HepG2 (cell line): ENCODE data around the gene H1-8. TPM values are rescaled to one million over a fixed set of nuclear protein-coding genes. Genes with fewer than 3 reads are reported as not detected.
A peak's percentile ranks its signal among the peaks of the same experiment; 100 is the strongest.

ENCODE experiments used
- FOXA3 ChIP-seq: IDR thresholded peaks from 2 replicates; pipeline ENCODE4 v1.6.1; 2016; ENCODE audit warnings: missing genetic modification reagents, missing compliant biosample characterization
- MTA3 ChIP-seq: sonication (generic); formaldehyde crosslinking; IDR thresholded peaks from 2 replicates; pipeline ENCODE4 v1.4.0; 2020; ENCODE audit warnings: missing genetic modification reagents
- NCOA5 ChIP-seq: sonication (generic); formaldehyde crosslinking; IDR thresholded peaks from 2 replicates; pipeline ENCODE4 v1.4.0; 2020; ENCODE audit warnings: missing genetic modification reagents
- NPAS2 ChIP-seq: sonication (generic); formaldehyde crosslinking; IDR thresholded peaks from 2 replicates; pipeline ENCODE4 v1.8.0; 2022; ENCODE audit warnings: mild to moderate bottlenecking, missing genetic modification reagents, borderline replicate concordance
- REPIN1 ChIP-seq: sonication (generic); formaldehyde crosslinking; IDR thresholded peaks from 2 replicates; pipeline ENCODE4 v1.8.0; 2022; ENCODE audit warnings: missing genetic modification reagents, low read depth, mild to moderate bottlenecking, borderline replicate concordance
- SETDB1 ChIP-seq: sonication (generic); formaldehyde crosslinking; IDR thresholded peaks from 2 replicates; pipeline ENCODE4 v1.5.1; 2020; ENCODE audit warnings: missing genetic modification reagents, mild to moderate bottlenecking, borderline replicate concordance
- TARDBP ChIP-seq: sonication (generic); formaldehyde crosslinking; IDR thresholded peaks from 2 replicates; pipeline ENCODE4 v1.8.0; 2022; ENCODE audit warnings: mild to moderate bottlenecking, missing genetic modification reagents
- ZFP62 ChIP-seq: sonication (generic); formaldehyde crosslinking; IDR thresholded peaks from 2 replicates; pipeline ENCODE4 v1.4.0; 2020; ENCODE audit warnings: missing genetic modification reagents
- ZMYM3 ChIP-seq: sonication (generic); formaldehyde crosslinking; IDR thresholded peaks from 2 replicates; pipeline ENCODE4 v1.5.1; 2020; ENCODE audit warnings: mild to moderate bottlenecking, missing genetic modification reagents
- ZNF777 ChIP-seq: sonication (generic); formaldehyde crosslinking; IDR thresholded peaks from 2 replicates; pipeline ENCODE4 v1.4.0; 2020; ENCODE audit warnings: missing genetic modification reagents
- polyA plus RNA-seq, 8 experiments: library from polyadenylated mRNA; depleted of rRNA in 3 of 8; stranded (reverse) in 7 of 8; unstranded in 1 of 8; fragments of >200 nt; fragmentation: Illumina TruSeq in 4 of 8; extraction: Trizol in 4 of 8; gene quantifications; 2 replicates each; pipeline versions ENCODE4 v1.2.1 to v1.2.3, GENCODE V29; 2011 to 2016; ENCODE audit warnings: low read depth in 4 of 8, missing spikeins in 1 of 8, mixed read lengths in 1 of 8; ENCODE audit not compliant: insufficient read depth in 1 of 8
- total RNA-seq, 5 experiments: library from RNA; depleted of rRNA; stranded (reverse); fragments of >200 nt; fragmentation: Illumina TruSeq; extraction: Trizol; gene quantifications; 2 replicates each; pipeline ENCODE4 v1.2.3, GENCODE V29; 2016; ENCODE audit warnings: low read depth in 1 of 5
- TF ChIP-seq, protein P1 (sequence below): sonication (generic); formaldehyde crosslinking; IDR thresholded peaks from 2 replicates; pipeline ENCODE4 v1.4.0; 2020; ENCODE audit warnings: missing genetic modification reagents
- TF ChIP-seq, protein P2 (sequence below): sonication (generic); formaldehyde crosslinking; IDR thresholded peaks from 2 replicates; pipeline ENCODE4 v1.9.0; 2022; ENCODE audit warnings: low read depth, missing genetic modification reagents
- TF ChIP-seq, protein P3 (sequence below): sonication (generic); formaldehyde crosslinking; IDR thresholded peaks from 2 replicates; pipeline ENCODE4 v1.5.1; 2020; ENCODE audit warnings: mild to moderate bottlenecking, missing genetic modification reagents, moderate library complexity
- TF ChIP-seq, protein P4 (sequence below): sonication (generic); formaldehyde crosslinking; IDR thresholded peaks from 2 replicates; pipeline ENCODE4 v1.8.0; 2022; ENCODE audit warnings: missing genetic modification reagents, low read depth, mild to moderate bottlenecking, borderline replicate concordance
- TF ChIP-seq, protein P5 (sequence below): sonication (generic); formaldehyde crosslinking; IDR thresholded peaks from 2 replicates; pipeline ENCODE4 v1.4.0; 2020; ENCODE audit warnings: missing genetic modification reagents
- TF ChIP-seq, protein P6 (sequence below): sonication (generic); formaldehyde crosslinking; IDR thresholded peaks from 2 replicates; pipeline ENCODE4 v1.4.0; 2020; ENCODE audit warnings: mild to moderate bottlenecking, missing genetic modification reagents
- TF ChIP-seq, protein P7 (sequence below): sonication (generic); formaldehyde crosslinking; IDR thresholded peaks from 2 replicates; pipeline ENCODE4 v1.5.1; 2020; ENCODE audit warnings: mild to moderate bottlenecking, missing genetic modification reagents, borderline replicate concordance

H1-8 gene
- total and polyA plus RNA-seq, 2 of the 13 experiments (the other 11 are each of a cell fraction or from before 2014, with no cell fraction given), result 0.08 TPM; not detected in 1

DNA sequence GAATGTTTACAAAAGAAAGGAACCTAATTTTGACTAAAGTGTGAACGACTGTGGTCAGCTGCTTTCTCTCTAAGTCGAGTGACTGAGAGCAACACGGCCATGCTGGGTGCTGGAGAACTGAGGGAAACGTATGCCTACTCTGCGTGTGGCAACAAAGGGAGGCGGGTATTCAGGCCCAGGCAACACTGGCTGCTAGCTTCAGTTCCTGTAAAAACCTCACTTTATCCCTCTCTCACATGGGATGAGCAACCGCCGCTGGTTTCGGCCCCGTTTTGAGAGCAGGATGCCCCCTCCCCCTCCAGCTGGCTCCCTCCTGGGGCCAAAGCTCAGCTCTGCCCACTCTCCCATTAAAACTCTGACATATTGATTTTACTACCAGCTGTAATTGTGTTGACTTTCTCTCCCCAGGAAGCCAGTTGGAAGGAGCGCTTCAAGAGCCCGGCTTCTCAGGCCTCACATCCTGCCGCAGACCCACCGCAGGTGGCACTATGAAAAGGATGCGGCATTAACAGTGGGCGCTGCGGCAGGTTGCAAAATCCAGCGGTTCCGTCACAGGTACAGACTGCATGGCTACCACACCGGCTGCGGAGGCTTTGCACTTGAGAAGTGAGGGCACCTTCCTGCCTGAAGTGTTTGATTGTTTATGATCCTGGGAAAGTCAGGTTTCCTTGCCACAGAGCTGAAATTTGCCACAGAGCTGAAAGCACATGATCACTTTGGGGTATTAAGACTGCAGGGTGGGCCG, 50.8 kb downstream of the H1-8 start (continued):
- peak; percentile 90 for TF ChIP-seq TARDBP (CRISPR knock-in tag)
- no peak for TF ChIP-seq MTA3 (CRISPR knock-in tag)
- TF ChIP-seq, protein P1, sequence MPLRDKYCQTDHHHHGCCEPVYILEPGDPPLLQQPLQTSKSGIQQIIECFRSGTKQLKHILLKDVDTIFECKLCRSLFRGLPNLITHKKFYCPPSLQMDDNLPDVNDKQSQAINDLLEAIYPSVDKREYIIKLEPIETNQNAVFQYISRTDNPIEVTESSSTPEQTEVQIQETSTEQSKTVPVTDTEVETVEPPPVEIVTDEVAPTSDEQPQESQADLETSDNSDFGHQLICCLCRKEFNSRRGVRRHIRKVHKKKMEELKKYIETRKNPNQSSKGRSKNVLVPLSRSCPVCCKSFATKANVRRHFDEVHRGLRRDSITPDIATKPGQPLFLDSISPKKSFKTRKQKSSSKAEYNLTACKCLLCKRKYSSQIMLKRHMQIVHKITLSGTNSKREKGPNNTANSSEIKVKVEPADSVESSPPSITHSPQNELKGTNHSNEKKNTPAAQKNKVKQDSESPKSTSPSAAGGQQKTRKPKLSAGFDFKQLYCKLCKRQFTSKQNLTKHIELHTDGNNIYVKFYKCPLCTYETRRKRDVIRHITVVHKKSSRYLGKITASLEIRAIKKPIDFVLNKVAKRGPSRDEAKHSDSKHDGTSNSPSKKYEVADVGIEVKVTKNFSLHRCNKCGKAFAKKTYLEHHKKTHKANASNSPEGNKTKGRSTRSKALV, result no peak
- TF ChIP-seq ZNF777, result 0 out of 2 replicates have a peak, but pooled peaks have one; percentile 47
- TF ChIP-seq ZFP62 (CRISPR knock-in tag), result no peak
- TF ChIP-seq ZMYM3 (CRISPR knock-in tag), result peak; percentile 81
- TF ChIP-seq, protein P2, sequence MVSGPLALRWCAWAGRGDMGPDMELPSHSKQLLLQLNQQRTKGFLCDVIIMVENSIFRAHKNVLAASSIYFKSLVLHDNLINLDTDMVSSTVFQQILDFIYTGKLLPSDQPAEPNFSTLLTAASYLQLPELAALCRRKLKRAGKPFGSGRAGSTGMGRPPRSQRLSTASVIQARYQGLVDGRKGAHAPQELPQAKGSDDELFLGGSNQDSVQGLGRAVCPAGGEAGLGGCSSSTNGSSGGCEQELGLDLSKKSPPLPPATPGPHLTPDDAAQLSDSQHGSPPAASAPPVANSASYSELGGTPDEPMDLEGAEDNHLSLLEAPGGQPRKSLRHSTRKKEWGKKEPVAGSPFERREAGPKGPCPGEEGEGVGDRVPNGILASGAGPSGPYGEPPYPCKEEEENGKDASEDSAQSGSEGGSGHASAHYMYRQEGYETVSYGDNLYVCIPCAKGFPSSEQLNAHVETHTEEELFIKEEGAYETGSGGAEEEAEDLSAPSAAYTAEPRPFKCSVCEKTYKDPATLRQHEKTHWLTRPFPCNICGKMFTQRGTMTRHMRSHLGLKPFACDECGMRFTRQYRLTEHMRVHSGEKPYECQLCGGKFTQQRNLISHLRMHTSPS (CRISPR knock-in tag), result peak; percentile 97
- no peak for TF ChIP-seq SETDB1
- peak; percentile 92 for TF ChIP-seq FOXA3 (CRISPR knock-in tag)
- TF ChIP-seq, protein P3, sequence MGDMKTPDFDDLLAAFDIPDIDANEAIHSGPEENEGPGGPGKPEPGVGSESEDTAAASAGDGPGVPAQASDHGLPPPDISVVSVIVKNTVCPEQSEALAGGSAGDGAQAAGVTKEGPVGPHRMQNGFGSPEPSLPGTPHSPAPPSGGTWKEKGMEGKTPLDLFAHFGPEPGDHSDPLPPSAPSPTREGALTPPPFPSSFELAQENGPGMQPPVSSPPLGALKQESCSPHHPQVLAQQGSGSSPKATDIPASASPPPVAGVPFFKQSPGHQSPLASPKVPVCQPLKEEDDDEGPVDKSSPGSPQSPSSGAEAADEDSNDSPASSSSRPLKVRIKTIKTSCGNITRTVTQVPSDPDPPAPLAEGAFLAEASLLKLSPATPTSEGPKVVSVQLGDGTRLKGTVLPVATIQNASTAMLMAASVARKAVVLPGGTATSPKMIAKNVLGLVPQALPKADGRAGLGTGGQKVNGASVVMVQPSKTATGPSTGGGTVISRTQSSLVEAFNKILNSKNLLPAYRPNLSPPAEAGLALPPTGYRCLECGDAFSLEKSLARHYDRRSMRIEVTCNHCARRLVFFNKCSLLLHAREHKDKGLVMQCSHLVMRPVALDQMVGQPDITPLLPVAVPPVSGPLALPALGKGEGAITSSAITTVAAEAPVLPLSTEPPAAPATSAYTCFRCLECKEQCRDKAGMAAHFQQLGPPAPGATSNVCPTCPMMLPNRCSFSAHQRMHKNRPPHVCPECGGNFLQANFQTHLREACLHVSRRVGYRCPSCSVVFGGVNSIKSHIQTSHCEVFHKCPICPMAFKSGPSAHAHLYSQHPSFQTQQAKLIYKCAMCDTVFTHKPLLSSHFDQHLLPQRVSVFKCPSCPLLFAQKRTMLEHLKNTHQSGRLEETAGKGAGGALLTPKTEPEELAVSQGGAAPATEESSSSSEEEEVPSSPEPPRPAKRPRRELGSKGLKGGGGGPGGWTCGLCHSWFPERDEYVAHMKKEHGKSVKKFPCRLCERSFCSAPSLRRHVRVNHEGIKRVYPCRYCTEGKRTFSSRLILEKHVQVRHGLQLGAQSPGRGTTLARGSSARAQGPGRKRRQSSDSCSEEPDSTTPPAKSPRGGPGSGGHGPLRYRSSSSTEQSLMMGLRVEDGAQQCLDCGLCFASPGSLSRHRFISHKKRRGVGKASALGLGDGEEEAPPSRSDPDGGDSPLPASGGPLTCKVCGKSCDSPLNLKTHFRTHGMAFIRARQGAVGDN, result peak; percentile 96
- TF ChIP-seq NPAS2 (CRISPR knock-in tag), result no peak
- TF ChIP-seq NCOA5 (CRISPR knock-in tag), result no peak
- TF ChIP-seq, protein P4, sequence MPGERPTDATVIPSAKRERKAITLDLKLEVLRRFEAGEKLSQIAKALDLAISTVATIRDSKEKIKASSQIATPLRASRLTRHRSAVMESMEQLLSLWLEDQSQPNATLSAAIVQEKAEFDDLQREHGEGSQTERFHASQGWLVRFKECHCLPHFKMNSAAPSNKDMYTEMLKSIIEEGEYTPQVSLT (CRISPR knock-in tag), result no peak
- peak; percentile 77; the same call in 1 of the 2 replicates for TF ChIP-seq REPIN1 (CRISPR knock-in tag)
- TF ChIP-seq, protein P5, sequence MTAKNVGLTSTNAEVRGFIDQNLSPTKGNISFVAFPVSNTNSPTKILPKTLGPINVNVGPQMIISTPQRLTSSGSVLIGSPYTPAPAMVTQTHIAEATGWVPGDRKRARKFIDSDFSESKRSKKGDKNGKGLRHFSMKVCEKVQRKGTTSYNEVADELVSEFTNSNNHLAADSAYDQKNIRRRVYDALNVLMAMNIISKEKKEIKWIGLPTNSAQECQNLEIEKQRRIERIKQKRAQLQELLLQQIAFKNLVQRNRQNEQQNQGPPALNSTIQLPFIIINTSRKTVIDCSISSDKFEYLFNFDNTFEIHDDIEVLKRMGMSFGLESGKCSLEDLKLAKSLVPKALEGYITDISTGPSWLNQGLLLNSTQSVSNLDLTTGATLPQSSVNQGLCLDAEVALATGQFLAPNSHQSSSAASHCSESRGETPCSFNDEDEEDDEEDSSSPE, result peak; percentile 61
- TF ChIP-seq, protein P6, sequence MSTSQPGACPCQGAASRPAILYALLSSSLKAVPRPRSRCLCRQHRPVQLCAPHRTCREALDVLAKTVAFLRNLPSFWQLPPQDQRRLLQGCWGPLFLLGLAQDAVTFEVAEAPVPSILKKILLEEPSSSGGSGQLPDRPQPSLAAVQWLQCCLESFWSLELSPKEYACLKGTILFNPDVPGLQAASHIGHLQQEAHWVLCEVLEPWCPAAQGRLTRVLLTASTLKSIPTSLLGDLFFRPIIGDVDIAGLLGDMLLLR (CRISPR knock-in tag), result no peak
- TF ChIP-seq, protein P7, sequence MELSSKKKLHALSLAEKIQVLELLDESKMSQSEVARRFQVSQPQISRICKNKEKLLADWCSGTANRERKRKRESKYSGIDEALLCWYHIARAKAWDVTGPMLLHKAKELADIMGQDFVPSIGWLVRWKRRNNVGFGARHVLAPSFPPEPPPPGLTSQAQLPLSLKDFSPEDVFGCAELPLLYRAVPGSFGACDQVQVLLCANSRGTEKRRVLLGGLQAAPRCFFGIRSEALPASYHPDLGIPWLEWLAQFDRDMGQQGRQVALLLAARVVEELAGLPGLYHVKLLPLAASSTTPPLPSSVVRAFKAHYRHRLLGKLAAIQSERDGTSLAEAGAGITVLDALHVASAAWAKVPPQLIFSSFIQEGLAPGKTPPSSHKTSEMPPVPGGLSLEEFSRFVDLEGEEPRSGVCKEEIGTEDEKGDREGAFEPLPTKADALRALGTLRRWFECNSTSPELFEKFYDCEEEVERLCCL (CRISPR knock-in tag), result no peak; the same call in 1 of the 2 replicates
